HepG2 (cell line): ENCODE results near the gene CLASP1. TPM values are rescaled to one million over a fixed set of nuclear protein-coding genes. Genes with fewer than 3 reads are reported as not detected.

Experiments
- ATAC-seq: fragments of 200-7000 bp; cut with Tn5 transposase; 3 replicates; pipeline ENCODE4 v1.9.1; 2020; ENCODE audit warnings: mild to moderate bottlenecking, moderate library complexity
- BruUV-seq: library from RNA; stranded (reverse); fragments of 400-500 nt; replicated peaks from 2 replicates; lab custom pipeline; 2021; lab: Mats Ljungman, UMichigan
- CTCF ChIA-PET: fragments of 300-600 bp; formaldehyde crosslinking; extraction: SDS; loops from one replicate; lab custom pipeline; 2021; ENCODE audit warnings: low total read pairs, inconsistent platforms, low intra/inter-chr PET ratio; lab: Yijun Ruan, JAX
- POLR2A ChIA-PET: fragments of 350-600 bp; sonication (Branson Sonifier 250); formaldehyde crosslinking; loops from one replicate; lab custom pipeline; 2020; ENCODE audit warnings: antibody characterized with exemption, inconsistent platforms; lab: Yijun Ruan, JAX
- DNase-seq: peaks from one replicate; pipeline ENCODE4 v3.0.0-alpha.2; 2015; ENCODE audit warnings: low spot score
- FAIRE-seq: peaks from 3 replicates; lab custom pipeline; 2011; peaks lifted over from hg19 to GRCh38; lab: Jason Lieb, UNC
- H2AFZ ChIP-seq: one replicate; pipeline ENCODE4 v1.6.1; 2011; ENCODE audit warnings: low read length, inconsistent platforms
- H3K27ac ChIP-seq: fragments of 300-600 bp; 3 replicates; pipeline ENCODE4 v1.8.0; 2011; ENCODE audit warnings: mixed run types, mild to moderate bottlenecking, mixed read lengths, low read length, inconsistent platforms; ENCODE audit not compliant: insufficient read depth; ENCODE audit errors: extremely low read length
- H3K27me3 ChIP-seq, 2 experiments: fragments of 200-600 bp in 1 of 2; 2 replicates in 1 of 2; 3 replicates in 1 of 2; pipeline versions ENCODE4 v1.6.0 to v1.8.0; 2011; ENCODE audit warnings: low read length in 2 of 2, mild to moderate bottlenecking in 2 of 2, moderate library complexity in 2 of 2, inconsistent platforms in 1 of 2; ENCODE audit not compliant: insufficient read depth in 2 of 2, control insufficient read depth in 1 of 2
- H3K36me3 ChIP-seq, 2 experiments: fragments of 200-600 bp in 1 of 2; replicated peaks in 1 of 2; 2 replicates in 1 of 2; 3 replicates in 1 of 2; pipeline versions ENCODE4 v1.5.1 to v1.8.0; 2011; ENCODE audit warnings: low read length in 2 of 2, inconsistent platforms in 1 of 2; ENCODE audit not compliant: insufficient read depth in 2 of 2, control insufficient read depth in 1 of 2
- H3K4me1 ChIP-seq: 2 replicates; pipeline ENCODE4 v1.5.1; 2012; ENCODE audit warnings: low read length, inconsistent platforms; ENCODE audit not compliant: insufficient read depth
- H3K4me2 ChIP-seq: 2 replicates; pipeline ENCODE4 v1.6.0; 2011; ENCODE audit warnings: low read depth, low read length, inconsistent platforms
- H3K4me3 ChIP-seq, 3 experiments: fragments of 200-600 bp in 1 of 3; sonication (generic), shearing (Covaris generic) in 1 of 3; replicated peaks in 1 of 3; 2 replicates each; pipeline ENCODE4 v1.5.1; 2011 to 2016; ENCODE audit warnings: low read length in 3 of 3, inconsistent platforms in 2 of 3, low read depth in 2 of 3, mild to moderate bottlenecking in 2 of 3, control low read depth in 1 of 3, mixed read lengths in 1 of 3; ENCODE audit not compliant: insufficient read depth in 1 of 3
- H3K79me2 ChIP-seq: one replicate; pipeline ENCODE4 v1.6.1; 2011; ENCODE audit warnings: low read length, inconsistent platforms; ENCODE audit not compliant: insufficient read depth
- H3K9ac ChIP-seq: 2 replicates; pipeline ENCODE4 v1.6.0; 2011; ENCODE audit warnings: mild to moderate bottlenecking, low read depth, low read length, inconsistent platforms; ENCODE audit not compliant: insufficient read depth
- H3K9me3 ChIP-seq: 2 replicates; pipeline ENCODE4 v1.5.1; 2012; ENCODE audit warnings: mild to moderate bottlenecking, low read length
- H4K20me1 ChIP-seq: 2 replicates; pipeline ENCODE4 v1.6.0; 2011; ENCODE audit warnings: inconsistent platforms, mild to moderate bottlenecking, low read length, moderate library complexity; ENCODE audit not compliant: insufficient read depth
- AGO1 ChIP-seq: fragments of 200-400 bp; formaldehyde crosslinking; IDR thresholded peaks from 2 replicates; pipeline ENCODE4 v1.6.1; 2017; ENCODE audit warnings: mild to moderate bottlenecking, low read depth, low read length, moderate library complexity; ENCODE audit not compliant: poor library complexity, severe bottlenecking
- BRF2 ChIP-seq: sonication (generic); formaldehyde crosslinking; IDR thresholded peaks from 2 replicates; pipeline ENCODE4 v1.8.1; 2022; ENCODE audit warnings: mild to moderate bottlenecking, missing genetic modification reagents
- DNMT3B ChIP-seq: conservative IDR thresholded peaks from 2 replicates; pipeline ENCODE4 v1.6.1; 2016; ENCODE audit warnings: missing biosample characterization, control low read depth
- MED1 ChIP-seq: sonication (generic); formaldehyde crosslinking; IDR thresholded peaks from 2 replicates; pipeline ENCODE4 v1.4.0; 2020; ENCODE audit warnings: missing genetic modification reagents
- NFKB2 ChIP-seq: sonication (generic); formaldehyde crosslinking; IDR thresholded peaks from 2 replicates; pipeline ENCODE4 v1.4.0; 2020; ENCODE audit warnings: missing genetic modification reagents, borderline replicate concordance
- NR2F1 ChIP-seq, 2 experiments: fragments of 450-650 bp in 1 of 2; formaldehyde crosslinking in 1 of 2; IDR thresholded peaks; 2 replicates each; pipeline versions ENCODE4 v1.5.0 to v1.6.1; 2016 to 2020; ENCODE audit warnings: mild to moderate bottlenecking in 1 of 2, missing compliant biosample characterization in 1 of 2, missing genetic modification reagents in 1 of 2, moderate library complexity in 1 of 2
- SMYD3 ChIP-seq: sonication (generic); formaldehyde crosslinking; IDR thresholded peaks from 2 replicates; pipeline ENCODE4 v1.8.1; 2023; ENCODE audit warnings: mild to moderate bottlenecking, missing genetic modification reagents
- SRF ChIP-seq: IDR thresholded peaks from 2 replicates; pipeline ENCODE4 v1.6.1; 2011; ENCODE audit warnings: mild to moderate bottlenecking, low read depth, low read length, moderate library complexity
- STAT6 ChIP-seq: sonication (generic); formaldehyde crosslinking; IDR thresholded peaks from 2 replicates; pipeline ENCODE4 v1.4.0; 2020; ENCODE audit warnings: missing genetic modification reagents, mild to moderate bottlenecking, borderline replicate concordance
- TCF12 ChIP-seq, 2 experiments: fragments of 450-650 bp in 1 of 2; sonication (generic) in 1 of 2; formaldehyde crosslinking in 1 of 2; IDR thresholded peaks; 2 replicates each; pipeline versions ENCODE4 v1.6.1 to v1.8.0; 2017 to 2022; ENCODE audit warnings: antibody characterized with exemption in 1 of 2, mild to moderate bottlenecking in 1 of 2, missing genetic modification reagents in 1 of 2, moderate library complexity in 1 of 2
- THAP9 ChIP-seq: sonication (generic); formaldehyde crosslinking; IDR thresholded peaks from 2 replicates; pipeline ENCODE4; 2020; ENCODE audit warnings: missing genetic modification reagents, mild to moderate bottlenecking, borderline replicate concordance
- ZNF224 ChIP-seq: sonication (generic); formaldehyde crosslinking; IDR thresholded peaks from 2 replicates; pipeline ENCODE4 v1.5.0; 2020; ENCODE audit warnings: mild to moderate bottlenecking, missing genetic modification reagents
- ZNF225 ChIP-seq: sonication (generic); formaldehyde crosslinking; IDR thresholded peaks from 2 replicates; pipeline ENCODE4 v1.4.0; 2020; ENCODE audit warnings: mild to moderate bottlenecking, missing genetic modification reagents
- ZNF496 ChIP-seq: sonication (generic); formaldehyde crosslinking; IDR thresholded peaks from 2 replicates; pipeline ENCODE4 v1.8.1; 2023; ENCODE audit warnings: mild to moderate bottlenecking, moderate library complexity, missing genetic modification reagents; ENCODE audit not compliant: insufficient replicate concordance
- ZNF605 ChIP-seq: sonication (generic); formaldehyde crosslinking; IDR thresholded peaks from 2 replicates; pipeline ENCODE4 v1.8.0; 2022; ENCODE audit warnings: mild to moderate bottlenecking, missing genetic modification reagents
- ZNF788 ChIP-seq: sonication (generic); formaldehyde crosslinking; IDR thresholded peaks from 2 replicates; pipeline ENCODE4 v1.5.0; 2020; ENCODE audit warnings: mild to moderate bottlenecking, missing genetic modification reagents, borderline replicate concordance
- ZNF841 ChIP-seq: sonication (generic); formaldehyde crosslinking; IDR thresholded peaks from 2 replicates; pipeline ENCODE4 v1.8.1; 2023; ENCODE audit warnings: missing genetic modification reagents, borderline replicate concordance
- WGBS: methylation state at CpG from one replicate; pipeline ENCODE4 v1.1.6; 2017; ENCODE audit warnings: low lambda C conversion rate; 5-methylcytosine and 5-hydroxymethylcytosine counted together
- in situ Hi-C: cut with HindIII; loops from 2 replicates; pipeline ENCODE4 v1.10.0; 2017; ENCODE audit warnings: low pct_unique_long_range_greater_than_20kb; ENCODE audit not compliant: extremely low pct_ligation_motif_present
- intact Hi-C: fragments of 100-400 bp; cut with micrococcal nuclease; formaldehyde crosslinking; loops from one replicate; pipeline ENCODE4 v1.10.0; 2022; ENCODE audit not compliant: unreplicated experiment
- polyA plus RNA-seq, 8 experiments: library from polyadenylated mRNA; depleted of rRNA in 3 of 8; stranded (reverse) in 7 of 8; unstranded in 1 of 8; fragments of >200 nt; fragmentation: Illumina TruSeq in 4 of 8; extraction: Trizol in 4 of 8; gene quantifications; 2 replicates each; pipeline versions ENCODE4 v1.2.1 to v1.2.3, GENCODE V29; 2011 to 2016; ENCODE audit warnings: low read depth in 4 of 8, missing spikeins in 1 of 8, mixed read lengths in 1 of 8; ENCODE audit not compliant: insufficient read depth in 1 of 8
- total RNA-seq, 5 experiments: library from RNA; depleted of rRNA; stranded (reverse); fragments of >200 nt; fragmentation: Illumina TruSeq; extraction: Trizol; gene quantifications; 2 replicates each; pipeline ENCODE4 v1.2.3, GENCODE V29; 2016; ENCODE audit warnings: low read depth in 1 of 5

Gene CLASP1
- total and polyA plus RNA-seq, 2 of the 13 experiments (the other 11 are each of a cell fraction or from before 2014, with no cell fraction given) = 11.7 to 47.9 TPM

- TF ChIP-seq STAT6 (CRISPR knock-in tag) (no peak), NFKB2 (0 out of 2 replicates have a peak, but pooled peaks have one; percentile 23)
These were observed 47.2 kb upstream of the CLASP1 start (continued) for GRCh38 chr2:121696410-121696930.

GRCh38 chr2:121695171-121695451 lies 45.8 kb upstream of the CLASP1 start:
- BruUV-seq = no TSS peak
- DNase-seq (no peak), ATAC-seq (no peak), FAIRE-seq (no peak)
- no peak overlapping the region for H2AFZ ChIP-seq
- H3K4me2 ChIP-seq = no peak overlapping the region
- in situ Hi-C loops (no loop called here), intact Hi-C loops (no loop called here)
- H3K4me1 ChIP-seq = peaks cover 34% of the 10 kb centered on the region
- H3K79me2 ChIP-seq = no peaks in the 10 kb centered on the region
- POLR2A ChIA-PET = interaction anchor here (1.4 to 1.5 kb wide), 2 partner anchors 46 to 164 kb away, joined by 3 to 5 read pairs; partner anchors contain the start of genes CLASP1 and RNU4ATAC
- CTCF ChIA-PET = no interaction called here
- no peaks in the 10 kb centered on the region; a peak in 1 of 5 replicates for H3K27me3 ChIP-seq
- H3K27ac ChIP-seq = no peak overlapping the region
- H4K20me1 ChIP-seq = no peaks in the 10 kb centered on the region
- H3K9ac ChIP-seq = no peak overlapping the region
- H3K9me3 ChIP-seq = no peaks in the 10 kb centered on the region
- 15% methylated on average over 2 of the region's 2 CpGs for WGBS
- H3K4me3 ChIP-seq = no peak overlapping the region
- H3K36me3 ChIP-seq = no peaks in the 10 kb centered on the region
- TF ChIP-seq BRF2 (no peak), ZNF496 (CRISPR knock-in tag) (no peak), SRF (no peak), SMYD3 (no peak), ZNF841 (CRISPR knock-in tag) (no peak), NR2F1 (CRISPR knock-in tag; IDR thresholded peaks at IDR 0.05) (no peak), TCF12 (IDR thresholded peaks at IDR 0.05) (no peak), TCF12 (CRISPR knock-in tag; IDR thresholded peaks at IDR 0.05) (no peak), ZNF224 (CRISPR knock-in tag) (no peak), ZNF225 (no peak), MED1 (CRISPR knock-in tag) (no peak), DNMT3B (CRISPR knock-in tag) (no peak), AGO1 (no peak), ZNF605 (CRISPR knock-in tag) (no peak), THAP9 (CRISPR knock-in tag) (no peak), ZNF788 (CRISPR knock-in tag) (no peak)
